Kidney (tissue), 14 donors: ENCODE data around the gene FAM118A. TPM values are rescaled to one million over a fixed set of nuclear protein-coding genes. Genes with fewer than 3 reads are reported as not detected.
"Not testable (repeated sequence)": the region's sequence is repeated elsewhere in the genome, so short reads cannot be mapped to it uniquely, and the experiment has no call there.

Experiments used
- DNase-seq, 5 donors: peaks; one replicate each; pipeline ENCODE4 v3.0.0-alpha.2; 2013 to 2020
- FAIRE-seq: peaks from 2 replicates; lab custom pipeline; 2012; peaks lifted over from hg19 to GRCh38; lab: Jason Lieb, UNC
- H3K27ac ChIP-seq, 2 donors: one replicate each; pipeline ENCODE4 v1.7.0; 2013; ENCODE audit warnings: low read depth in 2 of 2, low read length in 2 of 2, inconsistent platforms in 1 of 2
- H3K27me3 ChIP-seq: one replicate; pipeline ENCODE4 v1.7.1; 2013; ENCODE audit warnings: low read length, inconsistent platforms; ENCODE audit not compliant: control insufficient read depth, insufficient read depth
- H3K36me3 ChIP-seq, 3 donors: one replicate each; pipeline versions ENCODE4 v1.7.0 to v1.7.1; 2013; ENCODE audit warnings: low read length in 3 of 3, control low read depth in 1 of 3, inconsistent platforms in 1 of 3; ENCODE audit not compliant: insufficient read depth in 3 of 3, control insufficient read depth in 2 of 3
- H3K4me1 ChIP-seq, 3 donors: one replicate each; pipeline versions ENCODE4 v1.7.0 to v1.7.1; 2013; ENCODE audit warnings: low read length in 3 of 3, inconsistent platforms in 1 of 3, low read depth in 1 of 3; ENCODE audit not compliant: control insufficient read depth in 2 of 3, insufficient read depth in 2 of 3
- H3K4me3 ChIP-seq, 3 donors: one replicate each; pipeline versions ENCODE4 v1.7.0 to v1.8.1; 2013; ENCODE audit warnings: low read length in 3 of 3, control low read depth in 1 of 3, inconsistent platforms in 1 of 3
- H3K9ac ChIP-seq, 3 donors: one replicate each; pipeline versions ENCODE4 v1.7.0 to v1.7.1; 2013; ENCODE audit warnings: low read length in 3 of 3, control low read depth in 1 of 3, inconsistent platforms in 1 of 3
- H3K9me3 ChIP-seq, 3 donors: one replicate each; pipeline versions ENCODE4 v1.7.0 to v1.7.1; 2013; ENCODE audit warnings: low read length in 3 of 3, control low read depth in 1 of 3, inconsistent platforms in 1 of 3; ENCODE audit not compliant: control insufficient read depth in 2 of 3, insufficient read depth in 1 of 3
- intact Hi-C: fragments of 100-400 bp; cut with DNase I; formaldehyde crosslinking; loops from one replicate; pipeline ENCODE4 v1.11.1; 2022
- polyA plus RNA-seq: library from polyadenylated mRNA; stranded (reverse); fragments of 350-450 nt; fragmentation: Illumina TruSeq; extraction: RNeasy Lipid Tissue Mini Kit (QIAGEN cat#74804); gene quantifications from one replicate; pipeline ENCODE4 v1.2.3, GENCODE V29; 2014; ENCODE audit warnings: low read depth, low replicate concordance; ENCODE audit not compliant: insufficient read depth
- total RNA-seq: library from RNA; stranded (reverse); fragmentation: NEBNext Ultra II Directional; extraction: Animal tissue kit (Norgen Biotek cat#: 25700); gene quantifications from one replicate; pipeline ENCODE4 v1.2.1, GENCODE V29; 2021
- TF ChIP-seq, protein P1 (sequence below): IDR thresholded peaks from 3 replicates; pipeline ENCODE4 v1.5.1; 2012; ENCODE audit warnings: mild to moderate bottlenecking, moderate library complexity, borderline replicate concordance; ENCODE audit not compliant: insufficient read depth; ENCODE audit errors: extremely low read depth
- donor health status: control.
- donor health status: control.
- donor health status: control.
- donor health status: control.
- donor health status: control.
- donor health status: DM: yes; HTN: yes; CAD: no.
- donor health status: Normal renal cell carcinoma (clear cell type).

FAM118A gene
- total and polyA plus RNA-seq, 2 donors from 2014 or later: 5.7 to 13.0 TPM

- FAIRE-seq: no peak
- TF ChIP-seq, protein P1, sequence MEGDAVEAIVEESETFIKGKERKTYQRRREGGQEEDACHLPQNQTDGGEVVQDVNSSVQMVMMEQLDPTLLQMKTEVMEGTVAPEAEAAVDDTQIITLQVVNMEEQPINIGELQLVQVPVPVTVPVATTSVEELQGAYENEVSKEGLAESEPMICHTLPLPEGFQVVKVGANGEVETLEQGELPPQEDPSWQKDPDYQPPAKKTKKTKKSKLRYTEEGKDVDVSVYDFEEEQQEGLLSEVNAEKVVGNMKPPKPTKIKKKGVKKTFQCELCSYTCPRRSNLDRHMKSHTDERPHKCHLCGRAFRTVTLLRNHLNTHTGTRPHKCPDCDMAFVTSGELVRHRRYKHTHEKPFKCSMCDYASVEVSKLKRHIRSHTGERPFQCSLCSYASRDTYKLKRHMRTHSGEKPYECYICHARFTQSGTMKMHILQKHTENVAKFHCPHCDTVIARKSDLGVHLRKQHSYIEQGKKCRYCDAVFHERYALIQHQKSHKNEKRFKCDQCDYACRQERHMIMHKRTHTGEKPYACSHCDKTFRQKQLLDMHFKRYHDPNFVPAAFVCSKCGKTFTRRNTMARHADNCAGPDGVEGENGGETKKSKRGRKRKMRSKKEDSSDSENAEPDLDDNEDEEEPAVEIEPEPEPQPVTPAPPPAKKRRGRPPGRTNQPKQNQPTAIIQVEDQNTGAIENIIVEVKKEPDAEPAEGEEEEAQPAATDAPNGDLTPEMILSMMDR: no peak
Measured at GRCh38 chr22:45273452-45274075, 36.2 kb upstream of the FAM118A start.

DNA sequence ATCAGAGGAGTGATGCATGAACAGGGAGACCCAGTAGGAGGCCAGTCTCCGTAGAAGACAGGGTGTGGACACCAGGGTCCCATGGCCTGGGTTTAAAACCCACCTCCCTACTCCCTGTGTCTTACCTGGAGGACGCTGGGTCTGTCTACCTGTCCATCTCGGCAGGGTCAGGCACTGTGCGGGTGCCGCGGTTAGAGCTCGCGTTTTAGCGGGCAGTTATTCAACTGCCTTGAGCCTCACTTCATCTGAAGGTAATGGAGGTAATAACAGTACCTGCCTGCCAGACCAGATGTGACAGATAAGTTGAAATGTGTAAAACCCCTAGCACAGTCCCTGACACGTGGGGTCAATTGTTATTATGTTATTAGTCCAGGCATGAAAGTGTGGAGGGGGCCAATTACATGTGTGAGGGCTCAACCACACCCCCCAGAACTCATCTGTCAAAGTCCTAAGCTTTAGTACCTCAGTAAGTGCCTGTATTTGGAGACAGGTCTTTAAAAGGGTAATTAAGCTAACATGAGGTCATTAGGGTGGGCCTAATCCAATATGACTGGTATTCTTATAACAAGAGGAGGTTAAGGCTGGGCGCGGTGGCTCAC lies 33.1 kb upstream of the FAM118A start:
- no peak for FAIRE-seq
- H3K36me3 ChIP-seq: no peaks in the 10 kb centered on the region
- H3K4me1 ChIP-seq: peaks cover 0 to 6% (median 2%) of the 10 kb centered on the region in 3 donors
- H3K9ac ChIP-seq: no peak overlapping the region
- no peak overlapping the region for H3K4me3 ChIP-seq
- no peaks in the 10 kb centered on the region for H3K9me3 ChIP-seq
- no peak overlapping the region for H3K27ac ChIP-seq
- no peak for DNase-seq
- TF ChIP-seq, protein P1: no peak
- intact Hi-C loops: loop anchor here (10.0 kb wide), 1 partner anchor 278 kb away; no protein-coding TSS in a partner anchor
- no peaks in the 10 kb centered on the region for H3K27me3 ChIP-seq

More at GRCh38 chr22:45273452-45274075, 36.2 kb upstream of the FAM118A start:
- Histone ChIP-seq H3K27ac (no peak overlapping the region), H3K9ac (no peak overlapping the region), H3K36me3 (no peaks in the 10 kb centered on the region), H3K9me3 (no peaks in the 10 kb centered on the region), H3K4me1 (peaks cover 0 to 6% (median 5%) of the 10 kb centered on the region in 3 donors), H3K27me3 (no peaks in the 10 kb centered on the region), H3K4me3 (no peak overlapping the region)
- intact Hi-C loops: loop anchor here (10.0 kb wide), 1 partner anchor 281 kb away; no protein-coding TSS in a partner anchor
- DNase-seq: no peak

DNA sequence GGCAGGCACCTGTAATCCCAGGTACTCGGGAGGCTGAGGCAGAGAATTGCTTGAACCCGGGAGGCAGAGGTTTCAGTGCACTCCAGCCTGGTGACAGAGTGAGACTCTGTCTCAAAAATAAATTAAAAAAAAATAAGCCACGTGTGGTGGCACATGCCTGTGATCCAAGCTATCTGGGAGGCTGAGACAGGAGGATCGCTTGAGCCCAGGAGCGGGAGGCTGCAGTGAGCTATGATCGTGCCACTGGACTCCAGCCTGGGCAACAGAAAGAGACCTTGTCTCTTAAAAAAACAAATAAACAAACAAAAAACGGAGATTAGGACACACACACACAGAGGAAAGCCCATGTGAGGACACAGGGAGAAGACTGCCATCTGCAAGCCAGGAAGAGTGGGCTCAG lies 32.0 kb upstream of the FAM118A start:
- H3K9ac ChIP-seq, FAIRE-seq, DNase-seq, H3K4me1 ChIP-seq, H3K9me3 ChIP-seq, H3K4me3 ChIP-seq, H3K36me3 ChIP-seq, H3K27ac ChIP-seq, H3K27me3 ChIP-seq: not testable (repeated sequence)
- intact Hi-C loops: loop anchor here (10.0 kb wide), 1 partner anchor 277 kb away; no protein-coding TSS in a partner anchor

- Histone ChIP-seq H3K4me3 (no peak overlapping the region), H3K27me3 (no peaks in the 10 kb centered on the region), H3K9ac (no peak overlapping the region), H3K9me3 (no peaks in the 10 kb centered on the region), H3K27ac (no peak overlapping the region), H3K36me3 (no peaks in the 10 kb centered on the region), H3K4me1 (peaks cover 0 to 2% (median 0%) of the 10 kb centered on the region in 3 donors)
- FAIRE-seq: no peak
- intact Hi-C loops: loop anchor here (10.0 kb wide), 1 partner anchor 277 kb away; no protein-coding TSS in a partner anchor
- TF ChIP-seq, protein P1: no peak
- DNase-seq: no peak
Measured at GRCh38 chr22:45278125-45278524, 31.6 kb upstream of the FAM118A start.
